Measurements from ENCODE around the gene GRK1. TPM values are rescaled to one million over a fixed set of nuclear protein-coding genes. Genes with fewer than 3 reads are reported as not detected.
A peak's percentile ranks its signal among the peaks of the same experiment; 100 is the strongest.

Gene GRK1
- total and polyA plus RNA-seq, 10 donors = not detected

DNA sequence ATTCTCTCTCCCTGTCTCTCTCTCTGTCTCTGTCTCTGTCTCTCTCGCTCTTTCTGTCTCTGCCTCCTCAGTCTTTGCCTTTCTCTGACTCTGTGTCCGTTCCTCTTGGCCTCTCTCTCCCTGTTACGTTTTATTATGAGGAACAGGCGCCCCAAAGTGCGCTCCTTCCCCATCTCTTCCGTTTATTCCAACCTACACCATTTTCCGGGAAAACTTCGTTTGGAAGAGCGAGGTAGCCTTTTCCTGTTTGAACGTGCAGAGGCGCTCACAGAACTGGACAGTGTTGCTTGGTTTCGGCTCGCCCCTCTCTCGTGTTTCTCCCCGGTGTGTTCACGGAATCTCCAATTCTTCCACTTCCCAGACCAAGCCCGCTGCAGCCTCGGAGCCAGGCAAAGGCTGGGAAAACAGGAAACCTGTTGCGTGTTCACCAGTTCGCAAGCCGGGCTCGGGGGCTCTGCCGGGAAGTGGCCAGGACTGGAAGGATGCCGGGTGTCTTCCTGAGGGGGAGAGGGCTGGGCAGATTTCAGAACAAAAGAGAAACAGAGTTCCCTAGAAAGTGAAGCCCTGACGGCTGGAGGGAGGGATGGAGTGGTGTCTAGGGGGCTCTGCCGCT lies 92.6 kb downstream of the GRK1 start:
- 1 to 2% (median 2%) methylated on average over 26 of the region's 26 CpGs for WGBS, 5 donors
- intact Hi-C loops (cut with DNase I; ENCODE audit: low total_unique reads) = no loop called here
- DNase-seq = peak; percentile 81

GRCh38 chr13:113761136-113761535 lies 94.1 kb downstream of the GRK1 start:
- WGBS, 5 donors = 61 to 68% (median 68%) methylated on average over 7 of the region's 7 CpGs
- Histone ChIP-seq H3K9me3 (no peaks in the 10 kb centered on the region), H3K36me3 (no peaks in the 10 kb centered on the region), H3K4me3 (no peak overlapping the region), H3K4me1 (peaks cover 0 to 28% (median 19%) of the 10 kb centered on the region in 6 donors), H3K27ac (no peak overlapping the region), H3K27me3 (replicated peaks in 1 of 7) (peaks cover 0 to 59% (median 0%) of the 10 kb centered on the region in 7 donors)
- DNase-seq = peak; percentile 64
- intact Hi-C loops (cut with DNase I; ENCODE audit: low total_unique reads) = no loop called here
- TF ChIP-seq POLR2A (IDR thresholded peaks at IDR 0.05) = no peak
- TF ChIP-seq POLR2AphosphoS5 (IDR thresholded peaks at IDR 0.05) = no peak
- no peak for TF ChIP-seq CTCF (IDR thresholded peaks at IDR 0.05 in 8 of 11, conservative IDR thresholded peaks at IDR 0.05 in 3 of 11)

More for the DNA sequence above, 92.6 kb downstream of the GRK1 start:
- H3K4me3 ChIP-seq = peak overlapping the region; percentile 53 to 85 (median 75)
- TF ChIP-seq CTCF (IDR thresholded peaks at IDR 0.05 in 8 of 11, conservative IDR thresholded peaks at IDR 0.05 in 3 of 11) (no peak), POLR2AphosphoS5 (IDR thresholded peaks at IDR 0.05) (peak; percentile 7 to 67 (median 9)), POLR2A (IDR thresholded peaks at IDR 0.05) (no peak)
- no peaks in the 10 kb centered on the region for H3K9me3 ChIP-seq
- peaks cover 0 to 28% (median 18%) of the 10 kb centered on the region in 6 donors for H3K4me1 ChIP-seq
- H3K27ac ChIP-seq = peak overlapping the region; percentile 68 to 98 (median 93)
- H3K27me3 ChIP-seq (replicated peaks in 1 of 7) = peaks cover 0 to 59% (median 0%) of the 10 kb centered on the region in 7 donors
- no peaks in the 10 kb centered on the region for H3K36me3 ChIP-seq

DNA sequence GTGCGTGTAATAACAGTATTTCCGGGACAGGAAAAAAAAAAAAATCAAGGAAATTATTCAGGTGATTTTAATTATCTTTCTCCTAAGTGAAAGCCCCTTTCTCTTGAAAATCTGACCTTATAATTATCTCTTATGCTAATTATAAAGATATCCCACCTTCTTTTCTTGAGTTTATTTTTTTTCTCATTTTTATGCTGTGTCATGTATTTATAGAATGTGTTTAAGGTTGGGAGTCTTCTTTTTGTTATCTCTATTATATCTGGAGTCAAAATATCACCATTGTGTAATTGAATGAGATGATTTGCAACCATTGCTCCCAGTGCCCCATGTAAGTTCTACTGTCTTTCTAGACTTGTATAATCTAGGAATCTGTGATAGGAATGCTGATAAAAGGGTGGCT lies 95.1 kb downstream of the GRK1 start:
- peaks cover 0 to 61% (median 0%) of the 10 kb centered on the region in 7 donors for H3K27me3 ChIP-seq (replicated peaks in 1 of 7)
- no peak for TF ChIP-seq CTCF (IDR thresholded peaks at IDR 0.05 in 8 of 11, conservative IDR thresholded peaks at IDR 0.05 in 3 of 11)
- TF ChIP-seq POLR2AphosphoS5 (IDR thresholded peaks at IDR 0.05) = no peak
- TF ChIP-seq POLR2A (IDR thresholded peaks at IDR 0.05) = no peak
- 72 to 85% (median 83%) methylated on average over 2 of the region's 2 CpGs for WGBS, 5 donors
- intact Hi-C loops (cut with DNase I; ENCODE audit: low total_unique reads) = no loop called here
- H3K36me3 ChIP-seq = no peaks in the 10 kb centered on the region
- H3K27ac ChIP-seq = no peak overlapping the region
- DNase-seq = no peak
- no peaks in the 10 kb centered on the region for H3K9me3 ChIP-seq
- no peak overlapping the region for H3K4me3 ChIP-seq
- peaks cover 0 to 28% (median 19%) of the 10 kb centered on the region in 6 donors for H3K4me1 ChIP-seq

GRCh38 chr13:113762538-113762937 lies 95.5 kb downstream of the GRK1 start:
- DNase-seq = peak; percentile 40
- intact Hi-C loops (cut with DNase I; ENCODE audit: low total_unique reads) = no loop called here
- H3K9me3 ChIP-seq = no peaks in the 10 kb centered on the region
- H3K4me3 ChIP-seq = no peak overlapping the region
- H3K27me3 ChIP-seq (replicated peaks in 1 of 7) = peaks cover 0 to 61% (median 0%) of the 10 kb centered on the region in 7 donors
- H3K4me1 ChIP-seq = peaks cover 0 to 28% (median 19%) of the 10 kb centered on the region in 6 donors
- TF ChIP-seq CTCF (IDR thresholded peaks at IDR 0.05 in 8 of 11, conservative IDR thresholded peaks at IDR 0.05 in 3 of 11) = no peak
- no peak for TF ChIP-seq POLR2AphosphoS5 (IDR thresholded peaks at IDR 0.05)
- no peak for TF ChIP-seq POLR2A (IDR thresholded peaks at IDR 0.05)
- H3K27ac ChIP-seq = no peak overlapping the region
- H3K36me3 ChIP-seq = no peaks in the 10 kb centered on the region
- WGBS, 5 donors = 86 to 88% (median 87%) methylated on average over 11 of the region's 11 CpGs
